ENCODE results near the gene CELSR1. TPM values are rescaled to one million over a fixed set of nuclear protein-coding genes. Genes with fewer than 3 reads are reported as not detected.
"Not testable (repeated sequence)": the region's sequence is repeated elsewhere in the genome, so short reads cannot be mapped to it uniquely, and the experiment has no call there.

Gene CELSR1
- polyA plus RNA-seq, 4 donors, result 23.7 to 30.9 (median 27.5) TPM

DNA sequence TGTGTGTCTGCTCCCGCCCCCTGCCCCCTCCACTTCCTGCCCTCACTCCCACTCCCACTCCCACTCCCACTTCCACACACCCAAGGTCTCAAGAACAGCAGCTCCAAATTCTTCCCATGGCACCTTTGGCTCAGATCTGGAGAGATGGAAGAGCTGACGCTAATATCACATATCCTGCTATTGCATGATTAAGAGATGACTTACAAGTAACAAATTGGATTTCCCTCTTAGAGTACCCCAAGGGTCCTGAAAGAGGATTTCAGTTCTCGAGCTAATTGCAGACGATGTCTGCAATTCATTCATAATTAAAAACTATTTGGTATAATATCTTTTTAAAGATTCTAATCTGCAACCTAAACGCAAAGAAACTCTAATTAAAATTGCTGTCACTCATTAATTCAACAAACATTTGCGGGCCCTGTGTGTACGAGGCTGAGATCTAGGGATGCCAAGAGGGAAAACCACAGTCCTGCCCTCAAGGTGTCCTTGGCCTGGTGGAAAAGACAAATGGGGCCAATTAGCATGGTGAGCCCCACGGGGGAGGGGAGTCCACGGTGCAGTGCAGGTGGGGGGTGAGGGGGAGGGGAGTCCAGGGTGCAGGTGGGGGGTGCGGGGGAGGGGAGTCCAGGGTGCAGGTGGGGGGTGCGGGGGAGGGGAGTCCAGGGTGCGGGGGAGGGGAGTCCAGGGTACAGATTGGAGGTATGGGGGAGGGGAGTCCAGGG lies 50.3 kb downstream of the CELSR1 start:
- DNase-seq (ENCODE audit: low read depth in 4 of 4, low spot score in 3 of 4), result no peak

DNA sequence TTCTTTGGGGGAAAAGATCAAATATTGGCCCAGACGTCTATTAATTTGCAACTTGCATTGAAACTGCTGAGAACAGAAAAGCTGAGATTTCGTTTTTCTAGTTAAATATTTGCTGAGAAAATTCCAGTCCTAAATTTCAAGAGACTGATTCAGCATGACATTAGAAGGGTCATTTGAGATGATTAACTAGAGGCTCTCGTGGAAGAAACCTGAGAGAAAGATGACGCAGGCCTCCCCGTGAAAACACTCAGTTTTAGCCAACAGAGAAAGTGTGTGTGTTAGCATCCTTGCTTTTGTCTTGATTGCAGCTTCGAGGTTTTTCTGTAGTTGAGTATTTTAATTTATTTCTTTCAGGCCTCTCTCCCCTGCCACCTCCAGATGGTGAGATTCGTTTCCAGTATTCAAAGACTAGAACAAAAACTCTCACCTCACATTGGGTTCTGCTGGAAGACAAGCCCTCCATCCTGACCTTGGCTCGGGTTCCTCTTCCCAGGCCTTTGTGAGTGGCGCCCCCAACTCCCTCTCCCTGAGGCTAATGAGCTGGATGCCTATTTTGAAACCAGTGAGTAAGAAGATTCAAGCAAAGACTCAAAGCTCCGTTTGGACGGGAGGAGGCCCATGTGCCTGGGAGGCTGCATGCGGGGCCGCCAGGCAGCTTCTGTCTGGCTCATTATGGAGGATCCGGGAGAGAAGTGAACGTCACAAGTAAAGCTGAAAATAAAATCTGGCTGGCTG lies 52.4 kb downstream of the CELSR1 start:
- DNase-seq (ENCODE audit: low read depth in 4 of 4, low spot score in 3 of 4), result no peak

GRCh38 chr22:46484156-46484860 lies 53.1 kb downstream of the CELSR1 start:
- DNase-seq (ENCODE audit: low read depth in 4 of 4, low spot score in 3 of 4), result no peak

DNA sequence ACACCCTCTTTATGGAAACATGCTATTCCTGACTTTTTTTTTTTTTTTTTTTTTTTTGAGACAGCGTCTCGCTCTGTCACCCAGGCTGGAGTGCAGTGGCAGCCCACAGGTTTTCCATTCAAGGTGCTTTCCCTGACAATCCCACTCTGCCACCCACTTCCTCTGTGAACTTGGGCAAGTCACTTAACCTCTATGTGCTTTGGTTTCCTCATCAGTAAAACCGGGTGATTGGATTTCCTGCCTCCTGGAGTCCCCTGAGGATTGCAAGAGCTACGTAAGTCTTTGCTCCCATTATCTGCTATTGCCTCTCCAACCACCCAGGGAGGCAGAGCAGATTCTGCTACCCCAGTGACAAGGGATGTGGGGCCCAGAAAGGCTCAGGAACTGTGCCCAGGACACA lies 54.1 kb downstream of the CELSR1 start:
- DNase-seq (ENCODE audit: low read depth in 4 of 4, low spot score in 3 of 4), result no peak

DNA sequence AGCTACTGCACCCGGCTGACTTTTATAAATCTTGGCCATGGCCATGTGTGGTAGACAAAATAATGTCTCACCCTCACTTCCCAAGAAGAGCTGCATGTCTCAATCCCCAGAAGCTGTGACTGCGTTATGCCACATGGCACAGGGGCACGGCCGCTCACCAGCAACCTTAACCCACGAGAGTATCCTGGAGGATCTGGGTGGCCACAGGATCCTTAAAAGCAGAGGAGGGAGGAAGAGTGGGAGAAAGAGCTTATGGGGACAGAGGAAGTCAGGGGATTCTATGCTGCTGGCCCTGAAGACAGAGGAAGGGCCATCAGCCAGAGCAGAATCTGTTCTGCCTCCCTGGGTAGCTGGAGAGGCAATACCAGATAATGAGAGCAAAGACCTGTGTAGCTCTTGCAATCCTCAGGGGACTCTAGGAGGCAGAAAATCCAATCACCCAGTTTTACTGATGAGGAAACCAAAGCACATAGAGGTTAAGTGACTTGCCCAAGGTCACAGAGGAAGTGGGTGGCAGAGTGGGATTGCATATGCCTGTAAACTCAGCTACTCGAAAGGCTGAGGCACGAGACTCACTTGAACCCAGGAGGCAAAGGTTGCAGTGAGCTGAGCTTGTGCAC lies 55.3 kb downstream of the CELSR1 start:
- no peak for DNase-seq (ENCODE audit: low read depth in 4 of 4, low spot score in 3 of 4)

- no peak for DNase-seq (ENCODE audit: low read depth in 4 of 4, low spot score in 3 of 4)
Measured at GRCh38 chr22:46481386-46481785, 56.0 kb downstream of the CELSR1 start.

- DNase-seq (ENCODE audit: low read depth in 4 of 4, low spot score in 3 of 4), result no peak
Measured at GRCh38 chr22:46480396-46480795, 57.0 kb downstream of the CELSR1 start.

- no peak for DNase-seq (ENCODE audit: low read depth in 4 of 4, low spot score in 3 of 4)
Measured at GRCh38 chr22:46479046-46479445, 58.4 kb downstream of the CELSR1 start.

- no peak for DNase-seq (ENCODE audit: low read depth in 4 of 4, low spot score in 3 of 4)
Measured at GRCh38 chr22:46478083-46478551, 59.3 kb downstream of the CELSR1 start.

- no peak for DNase-seq (ENCODE audit: low read depth in 4 of 4, low spot score in 3 of 4)
Measured at GRCh38 chr22:46476547-46476941, 60.9 kb downstream of the CELSR1 start.

DNA sequence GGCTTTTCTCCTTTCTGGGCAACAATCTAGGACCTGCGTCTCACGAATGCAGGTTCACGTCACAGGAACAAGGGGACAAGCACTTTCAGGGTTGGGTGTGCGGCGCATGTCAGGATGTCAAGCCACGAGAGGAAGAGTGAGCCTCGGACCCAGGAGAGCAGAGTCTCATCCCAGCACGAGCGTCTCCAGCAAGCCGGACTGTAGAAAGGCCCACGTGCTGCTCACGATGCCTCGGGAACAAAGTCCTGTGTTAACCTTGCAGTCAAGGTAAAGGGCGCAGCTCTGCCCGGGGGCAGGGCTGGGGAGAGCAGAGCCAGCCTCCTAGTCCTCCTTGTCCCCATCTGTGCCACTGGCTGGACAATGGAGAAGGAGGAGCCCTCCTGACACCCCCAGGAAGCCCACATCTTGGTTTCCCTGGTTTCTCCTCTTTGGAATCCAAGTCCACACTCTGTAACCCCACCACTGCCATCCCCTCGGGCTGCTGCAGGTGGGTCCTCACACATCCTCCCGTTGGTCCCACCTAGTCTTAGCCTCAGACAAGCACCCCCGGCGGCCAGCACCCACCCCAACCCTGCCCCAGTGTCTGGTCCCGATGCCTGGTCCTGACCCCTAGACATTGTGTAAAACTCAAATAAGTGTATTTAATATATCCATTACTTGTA lies 63.4 kb downstream of the CELSR1 start:
- no peak for DNase-seq (ENCODE audit: low read depth in 4 of 4, low spot score in 3 of 4)

- DNase-seq (ENCODE audit: low read depth in 4 of 4, low spot score in 3 of 4), result no peak
Measured at GRCh38 chr22:46473021-46473779, 64.2 kb downstream of the CELSR1 start.

DNA sequence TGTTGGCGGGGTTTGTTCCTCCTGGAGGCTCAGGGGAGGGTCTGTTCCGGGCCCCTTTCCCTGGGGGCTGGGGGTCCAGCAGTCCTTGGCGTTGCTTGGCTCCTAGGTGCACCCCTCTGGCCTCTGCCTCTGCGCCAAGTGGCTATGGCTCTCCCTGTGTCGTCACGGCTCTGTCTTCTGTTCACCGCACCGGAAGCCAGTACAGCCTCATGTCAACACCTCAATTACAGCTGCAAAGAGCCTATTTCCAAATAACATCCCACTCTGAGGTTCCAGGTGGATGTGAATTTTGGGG lies 64.8 kb downstream of the CELSR1 start:
- no peak for DNase-seq (ENCODE audit: low read depth in 4 of 4, low spot score in 3 of 4)

- DNase-seq (ENCODE audit: low read depth in 4 of 4, low spot score in 3 of 4), result no peak
Measured at GRCh38 chr22:46471901-46472721, 65.3 kb downstream of the CELSR1 start.

GRCh38 chr22:46471330-46471729 lies 66.1 kb downstream of the CELSR1 start:
- not testable (repeated sequence) for DNase-seq (ENCODE audit: low read depth in 4 of 4, low spot score in 3 of 4)

- no peak for DNase-seq (ENCODE audit: low read depth in 4 of 4, low spot score in 3 of 4)
Measured at GRCh38 chr22:46469711-46470110, 67.7 kb downstream of the CELSR1 start.

GRCh38 chr22:46467006-46467405 lies 70.4 kb downstream of the CELSR1 start:
- no peak for DNase-seq (ENCODE audit: low read depth in 4 of 4, low spot score in 3 of 4)

GRCh38 chr22:46466255-46466676 lies 71.2 kb downstream of the CELSR1 start:
- DNase-seq (ENCODE audit: low read depth in 4 of 4, low spot score in 3 of 4), result no peak

GRCh38 chr22:46465793-46466192 lies 71.6 kb downstream of the CELSR1 start:
- DNase-seq (ENCODE audit: low read depth in 4 of 4, low spot score in 3 of 4), result no peak
